Transverse colon (tissue), 4 donors: Measurements from ENCODE around the gene INO80.

Source experiments
- EP300 ChIP-seq: sonication (generic); formaldehyde crosslinking; IDR thresholded peaks from one replicate; pipeline ENCODE4 v1.6.1; 2017; ENCODE audit warnings: antibody characterized with exemption, low read depth
- POLR2A ChIP-seq: fragments of 450-650 bp; IDR thresholded peaks from one replicate; pipeline ENCODE4 v1.6.1; 2016; ENCODE audit warnings: antibody characterized with exemption, mild to moderate bottlenecking, moderate library complexity
- POLR2AphosphoS5 ChIP-seq, 3 donors: sonication (generic); formaldehyde crosslinking; IDR thresholded peaks; one replicate each; pipeline ENCODE4 v1.6.1; 2016; ENCODE audit warnings: antibody characterized with exemption in 3 of 3
- TF ChIP-seq, protein P1 (sequence below), 5 experiments: fragments of 200-600 bp in 3 of 5; fragments of 450-650 bp in 2 of 5; sonication (generic) in 3 of 5; IDR thresholded peaks; 1 replicate in 2 of 5; 2 replicates in 3 of 5; pipeline ENCODE4 v1.5.1; 2016 to 2017; ENCODE audit warnings: antibody characterized with exemption in 5 of 5, inconsistent platforms in 3 of 5, mild to moderate bottlenecking in 2 of 5, moderate library complexity in 1 of 5

DNA sequence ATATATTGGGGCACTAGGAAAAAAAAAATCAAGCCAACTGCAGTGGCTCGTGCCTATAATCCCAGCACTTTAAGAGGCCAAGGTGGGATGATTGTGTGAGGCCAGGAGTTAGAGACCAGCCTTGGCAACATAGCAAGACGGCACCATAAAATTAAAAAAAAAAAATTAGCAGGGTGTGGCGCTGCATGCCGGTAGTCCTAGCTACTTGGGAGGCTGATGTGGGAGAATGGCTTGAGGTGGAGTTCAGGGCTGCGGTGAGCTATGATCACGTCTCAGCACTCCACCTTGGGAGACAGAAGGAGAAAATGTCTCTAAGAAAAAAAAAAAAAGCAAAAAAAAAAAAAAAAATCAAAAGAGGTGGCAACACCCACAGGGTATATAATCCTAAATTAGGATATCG is 49.6 kb downstream of the INO80 start:
- TF ChIP-seq, protein P1, sequence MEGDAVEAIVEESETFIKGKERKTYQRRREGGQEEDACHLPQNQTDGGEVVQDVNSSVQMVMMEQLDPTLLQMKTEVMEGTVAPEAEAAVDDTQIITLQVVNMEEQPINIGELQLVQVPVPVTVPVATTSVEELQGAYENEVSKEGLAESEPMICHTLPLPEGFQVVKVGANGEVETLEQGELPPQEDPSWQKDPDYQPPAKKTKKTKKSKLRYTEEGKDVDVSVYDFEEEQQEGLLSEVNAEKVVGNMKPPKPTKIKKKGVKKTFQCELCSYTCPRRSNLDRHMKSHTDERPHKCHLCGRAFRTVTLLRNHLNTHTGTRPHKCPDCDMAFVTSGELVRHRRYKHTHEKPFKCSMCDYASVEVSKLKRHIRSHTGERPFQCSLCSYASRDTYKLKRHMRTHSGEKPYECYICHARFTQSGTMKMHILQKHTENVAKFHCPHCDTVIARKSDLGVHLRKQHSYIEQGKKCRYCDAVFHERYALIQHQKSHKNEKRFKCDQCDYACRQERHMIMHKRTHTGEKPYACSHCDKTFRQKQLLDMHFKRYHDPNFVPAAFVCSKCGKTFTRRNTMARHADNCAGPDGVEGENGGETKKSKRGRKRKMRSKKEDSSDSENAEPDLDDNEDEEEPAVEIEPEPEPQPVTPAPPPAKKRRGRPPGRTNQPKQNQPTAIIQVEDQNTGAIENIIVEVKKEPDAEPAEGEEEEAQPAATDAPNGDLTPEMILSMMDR (IDR thresholded peaks at IDR 0.05): no peak
- TF ChIP-seq POLR2AphosphoS5 (IDR thresholded peaks at IDR 0.05) (no peak), POLR2A (no peak), EP300 (no peak)
